DMS79 (cell line): ENCODE measurements around the gene MEX3B.

Source experiments
- DNase-seq: peaks from one replicate; lab custom pipeline; 2025; lab: John Stamatoyannopoulos, UW

Gene MEX3B

DNA sequence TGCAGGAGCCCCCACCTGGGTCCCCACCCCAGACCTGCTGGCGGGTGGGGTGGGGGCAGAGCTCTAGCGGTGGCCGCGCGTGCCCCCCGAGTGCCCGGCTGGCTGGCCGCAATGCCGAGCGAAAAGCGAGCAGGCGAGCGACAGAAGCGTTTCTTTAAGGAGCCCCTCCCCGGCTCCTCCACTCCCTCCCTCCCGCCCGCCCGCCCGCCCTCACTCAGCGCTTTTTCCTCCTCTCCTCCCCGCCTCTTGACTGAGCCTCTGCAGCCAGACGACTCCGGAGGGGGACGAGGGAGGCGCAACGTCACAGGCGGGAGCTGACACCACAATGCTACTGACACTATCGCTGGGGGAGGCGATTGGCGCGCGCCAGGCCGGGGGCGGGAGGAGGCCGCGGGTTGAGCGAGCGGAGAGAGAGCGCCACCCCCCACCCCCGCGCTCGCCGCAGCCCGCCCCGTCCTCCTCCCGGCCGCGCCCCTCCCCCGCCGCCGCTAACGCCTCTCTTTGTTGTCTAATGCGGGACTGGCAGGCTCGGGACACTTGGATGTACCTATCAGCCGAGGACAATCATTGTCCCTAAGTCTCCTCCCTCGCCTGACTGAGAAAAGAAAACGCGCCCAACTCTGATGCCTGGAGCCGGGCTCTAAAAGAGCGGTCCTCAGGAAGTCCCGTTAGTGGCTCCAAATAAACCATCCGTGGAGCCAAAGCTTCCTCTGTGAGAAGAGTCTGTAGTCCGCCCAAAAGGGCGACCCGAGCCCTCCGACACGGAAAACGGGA, at the start of gene MEX3B:
Gene MEX3B (minus strand): TSS at position 127 of the 774 bp plus-strand sequence. CDS start 313 bp downstream, outside the sequence.
- DNase-seq: peak; percentile 84

DNA sequence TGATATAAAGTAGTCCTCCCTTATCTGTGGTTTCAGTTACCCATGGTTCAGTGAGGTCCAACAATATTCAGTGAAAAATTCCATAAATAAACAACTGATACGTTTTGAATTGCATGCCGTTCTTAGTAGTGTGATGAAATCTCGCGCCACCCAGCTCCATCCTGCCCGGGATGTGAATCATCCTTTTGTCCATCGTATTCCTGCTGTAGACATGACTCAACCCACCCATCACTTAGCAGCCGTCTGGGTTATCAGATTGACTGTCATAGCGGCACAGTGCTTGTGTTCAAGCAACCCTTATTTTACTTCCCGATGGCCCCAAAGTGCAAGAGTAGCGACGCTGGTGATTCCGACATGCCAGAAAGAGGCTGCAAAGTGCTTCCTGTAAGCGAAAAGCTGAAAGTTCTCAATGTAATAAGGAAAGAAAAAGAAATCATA, 48.0 kb upstream of the MEX3B start:
- DNase-seq: no peak

- no peak for DNase-seq
Observed at GRCh38 chr15:82093325-82093724, 47.5 kb upstream of the MEX3B start.

DNA sequence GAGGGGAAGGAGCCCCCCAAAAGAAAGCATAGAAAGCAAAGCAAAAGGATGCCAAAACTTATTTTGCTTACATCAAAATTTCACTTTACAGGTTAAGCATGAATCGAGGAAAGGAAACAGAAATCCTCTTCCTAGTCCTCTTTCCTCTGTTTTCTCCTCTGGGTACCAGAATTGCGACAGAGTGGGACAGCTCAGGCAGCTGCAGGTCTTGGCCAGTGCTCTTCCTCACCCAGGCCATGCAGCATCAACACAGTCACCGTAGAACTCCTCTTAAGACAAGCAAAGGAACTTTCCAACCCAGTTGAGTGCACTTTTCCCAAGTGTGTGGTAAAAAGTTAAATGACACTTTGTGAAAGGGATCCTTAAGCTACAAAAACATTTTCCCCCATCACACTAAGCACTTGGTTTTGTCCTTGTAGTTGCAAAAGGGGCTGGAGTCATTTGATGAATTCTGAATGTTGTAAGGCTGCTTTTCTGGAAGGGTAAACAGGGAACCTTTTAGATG, 45.9 kb upstream of the MEX3B start:
- no peak for DNase-seq

- no peak for DNase-seq
Observed at GRCh38 chr15:82086243-82086995, 40.6 kb upstream of the MEX3B start.

- no peak for DNase-seq
Observed at GRCh38 chr15:82081914-82082762, 36.3 kb upstream of the MEX3B start.

GRCh38 chr15:82080774-82081173, 35.0 kb upstream of the MEX3B start:
- no peak for DNase-seq

DNA sequence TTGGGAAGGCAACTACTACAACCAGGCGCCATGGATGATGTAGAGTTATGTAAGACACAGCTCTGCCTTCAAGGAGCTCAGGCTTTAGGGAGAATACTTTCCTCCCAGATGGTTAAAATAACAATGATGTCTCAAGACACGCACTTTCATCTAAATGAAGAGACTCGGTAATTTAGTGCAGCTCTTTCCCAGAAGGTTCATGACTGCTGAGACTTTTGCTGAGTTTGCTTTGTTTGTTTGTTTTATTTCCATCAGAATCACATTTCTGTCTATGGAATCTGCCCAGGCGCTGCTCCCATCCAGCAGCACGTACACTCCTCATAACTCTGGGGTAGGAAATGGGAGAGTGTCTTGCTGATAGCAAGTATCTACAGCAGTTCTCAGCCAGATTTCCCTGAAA, 33.9 kb upstream of the MEX3B start:
- no peak for DNase-seq

DNA sequence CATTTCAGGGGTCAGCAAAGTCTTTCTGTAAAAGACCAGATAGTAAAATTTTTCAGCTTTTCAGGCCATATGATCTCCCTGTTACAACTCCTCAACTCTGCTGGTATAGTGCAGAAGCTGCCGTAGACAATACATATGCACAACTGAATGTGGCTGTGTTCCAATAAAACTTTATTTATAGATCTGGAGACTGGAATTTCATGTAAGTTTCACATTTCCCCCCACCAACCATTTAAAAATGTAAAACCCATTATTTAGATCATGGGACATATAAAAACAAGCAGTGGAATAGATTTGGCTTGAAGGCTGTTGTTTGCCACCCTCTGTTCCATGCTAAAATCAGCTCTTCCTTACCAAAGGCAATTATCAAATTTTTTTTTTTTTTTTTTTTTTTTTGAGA, 28.8 kb upstream of the MEX3B start:
- DNase-seq: no peak

DNA sequence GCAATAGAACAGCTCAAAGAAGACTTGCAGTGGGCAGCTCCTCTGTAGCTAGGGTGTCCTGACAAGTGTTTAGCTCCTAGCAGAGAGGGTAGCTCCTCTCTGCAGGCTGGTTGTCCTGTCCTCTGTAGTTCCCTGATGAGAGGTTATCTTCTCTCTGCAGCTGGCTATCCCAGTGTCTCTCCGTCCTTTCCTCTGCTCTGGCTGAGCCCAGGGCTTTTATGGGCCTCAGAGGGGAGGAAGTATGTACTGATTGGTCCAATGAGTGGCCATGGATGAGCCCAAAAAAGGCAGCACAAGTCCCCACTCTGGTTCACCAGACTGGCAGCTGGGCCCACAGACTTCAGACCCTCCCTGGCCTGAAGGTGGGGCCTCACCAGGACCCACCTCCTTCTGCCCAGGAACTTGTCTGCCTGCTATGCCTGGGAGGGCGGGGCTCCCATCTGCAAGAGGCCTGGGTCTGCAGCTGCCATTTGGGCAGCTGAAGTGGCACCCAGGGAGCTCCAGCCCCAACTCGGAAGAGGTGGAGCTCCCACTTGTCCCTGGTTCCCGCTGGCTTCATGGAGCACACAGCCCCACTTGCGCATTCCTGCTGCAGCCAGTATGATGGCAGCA, 27.2 kb upstream of the MEX3B start:
- no peak for DNase-seq

DNA sequence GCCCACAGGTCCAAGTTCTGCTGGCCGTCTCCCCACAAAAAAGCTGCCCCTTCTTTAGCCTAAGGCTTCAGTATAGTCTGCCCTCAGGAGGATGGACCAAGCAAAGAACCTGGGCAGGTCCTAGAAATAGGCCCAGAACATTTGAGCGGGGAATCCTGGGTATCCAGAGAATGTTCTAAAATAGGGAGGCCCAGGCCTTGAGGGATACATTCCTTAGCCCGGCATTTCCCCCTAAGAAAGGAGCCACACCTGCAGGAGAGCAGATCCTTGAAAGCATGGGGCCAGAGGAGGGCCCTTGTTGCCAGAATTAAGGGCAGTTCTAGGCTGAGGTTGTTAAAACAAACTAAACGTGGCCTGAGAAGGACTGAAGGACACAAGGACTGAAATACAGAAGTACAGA, 20.6 kb upstream of the MEX3B start:
- no peak for DNase-seq

GRCh38 chr15:82064824-82065223, 19.0 kb upstream of the MEX3B start:
- DNase-seq: no peak

DNA sequence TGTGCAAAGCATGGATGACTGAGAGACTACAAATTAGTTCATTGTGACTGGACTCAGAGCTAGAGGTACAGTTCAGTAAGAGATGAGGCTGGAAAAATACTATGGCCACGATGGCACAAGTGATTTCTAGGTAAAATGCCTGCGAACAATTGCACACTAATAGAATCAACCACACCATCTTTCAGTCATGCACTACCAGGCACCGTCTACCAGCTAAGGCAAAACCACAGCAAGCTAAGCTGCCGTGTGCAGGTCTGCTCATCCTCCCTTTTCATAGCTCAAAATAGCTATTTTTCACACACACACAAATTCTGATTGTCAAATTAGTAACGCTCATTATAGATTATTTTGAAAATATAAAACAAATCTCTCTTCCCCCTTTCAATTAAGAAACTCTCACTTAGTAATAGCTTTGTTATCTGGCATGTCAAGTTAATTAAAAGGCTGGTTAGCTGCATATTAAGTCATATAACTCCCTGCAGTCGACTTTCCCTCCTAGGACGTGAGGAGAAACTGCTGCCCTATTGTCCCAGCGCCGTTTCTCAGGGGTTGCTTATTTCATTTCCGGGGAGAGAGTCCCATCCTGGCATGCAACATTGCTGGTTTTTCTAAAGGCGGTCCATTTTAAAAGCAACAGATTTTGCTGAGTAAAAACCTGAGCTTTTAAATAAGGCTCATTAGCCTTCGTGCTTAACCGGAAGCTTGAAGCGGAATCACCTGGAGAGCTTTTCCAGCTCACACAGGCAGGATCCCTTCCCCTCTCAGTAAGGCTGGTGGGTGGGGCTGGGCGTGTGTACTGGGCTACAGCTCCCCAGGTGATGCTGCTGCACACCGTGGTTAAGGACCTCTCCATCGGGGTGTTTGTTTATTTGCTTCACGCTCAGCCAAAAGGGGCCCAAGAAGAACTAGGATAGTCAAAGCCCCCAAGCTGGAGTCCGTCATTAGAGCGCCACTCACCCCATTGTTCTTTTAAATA, 16.9 kb upstream of the MEX3B start:
- DNase-seq: no peak

- DNase-seq: no peak
Observed at GRCh38 chr15:82060817-82061216, 15.0 kb upstream of the MEX3B start.

DNA sequence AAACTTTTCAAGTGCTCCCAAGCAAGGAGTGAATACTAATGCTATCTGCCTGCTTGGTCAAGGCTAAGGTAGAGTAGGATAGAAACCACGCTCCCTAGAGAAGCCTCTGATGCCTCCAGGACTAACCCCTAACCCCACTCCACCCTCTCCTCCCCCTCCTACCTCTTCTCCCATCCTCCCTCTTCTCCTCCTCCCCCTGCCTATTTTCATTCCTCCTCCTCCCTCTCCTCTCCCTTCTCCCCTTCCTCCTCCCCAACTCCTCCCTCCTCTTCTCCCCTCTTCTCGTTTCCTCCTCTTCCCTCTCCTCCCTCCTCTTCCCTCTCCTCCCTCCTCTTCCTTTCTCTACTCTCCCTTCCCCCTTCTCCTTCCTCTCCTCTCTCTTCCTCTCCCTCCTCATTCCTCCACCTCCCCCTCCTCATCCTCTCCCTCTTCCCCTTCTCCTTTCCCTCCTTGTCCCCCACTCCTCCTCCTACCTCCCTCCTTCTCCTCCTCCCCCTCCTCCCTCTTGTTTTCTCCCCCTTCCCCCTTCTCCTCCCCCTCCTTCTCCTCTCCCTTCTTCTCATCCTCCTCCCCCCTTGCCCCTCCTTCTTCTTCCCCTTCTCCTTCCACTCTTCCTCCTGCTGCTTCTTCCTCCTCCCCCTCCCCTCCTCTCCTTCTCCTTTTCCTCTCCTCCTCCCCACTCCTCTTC, 12.8 kb upstream of the MEX3B start:
- DNase-seq: no peak

DNA sequence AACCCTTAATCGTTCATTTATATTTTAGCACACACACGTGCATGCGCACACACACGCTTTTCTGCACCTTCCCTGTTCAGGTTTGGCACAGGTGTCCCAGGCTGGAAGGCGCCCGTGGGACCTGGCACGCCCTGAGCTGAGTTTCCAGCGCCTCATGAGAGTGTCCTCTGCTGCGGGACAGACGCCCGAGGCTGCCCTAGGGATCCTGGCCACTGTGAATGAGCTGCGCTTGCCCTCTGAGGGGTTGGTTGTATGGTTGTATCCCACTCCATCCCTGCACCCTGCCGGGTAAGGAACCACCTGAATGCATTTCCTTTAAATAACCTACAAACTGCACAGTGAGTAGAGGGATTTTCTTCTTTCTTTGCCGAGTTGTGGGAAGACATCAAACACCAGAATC, 12.2 kb upstream of the MEX3B start:
- DNase-seq: no peak

DNA sequence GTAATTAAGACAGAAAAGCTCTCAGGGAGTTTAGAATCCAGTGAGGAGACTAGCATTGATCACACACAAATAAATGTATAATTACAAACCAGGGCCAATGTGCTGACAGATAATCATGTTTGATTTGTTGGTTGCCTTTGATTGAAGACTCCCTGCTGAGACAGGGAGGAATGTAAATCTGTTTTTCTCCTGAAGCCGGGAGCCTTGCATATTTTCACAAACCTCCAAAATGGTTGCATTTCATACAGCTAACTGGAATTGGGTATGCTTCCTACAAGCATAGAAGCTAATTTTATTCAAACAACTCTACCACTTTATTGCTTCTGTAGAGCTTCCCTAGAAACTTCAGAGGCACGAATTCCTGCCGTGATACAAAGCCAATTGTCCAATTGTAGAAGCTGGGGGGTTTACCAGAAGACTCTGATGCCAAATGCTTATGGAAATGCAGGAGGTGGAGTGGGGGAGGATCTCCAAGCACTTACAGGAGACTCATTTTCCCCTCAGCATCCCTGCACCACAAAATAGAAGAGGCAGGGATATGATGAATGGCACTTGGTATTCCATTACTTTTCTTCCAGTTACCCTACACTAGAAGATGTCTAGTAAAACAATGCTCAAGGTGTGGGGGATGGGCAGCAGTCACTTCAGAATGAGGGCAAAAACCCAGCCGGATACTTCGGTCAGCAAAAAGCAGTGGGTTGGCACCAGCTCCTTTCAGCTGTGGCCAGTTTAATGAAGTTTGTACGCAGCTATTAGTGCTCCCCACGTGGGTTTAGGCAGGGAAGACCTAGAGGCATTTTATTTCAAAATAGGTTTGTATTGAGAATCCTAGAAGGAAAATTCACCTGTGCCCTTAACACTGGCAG, 11.4 kb upstream of the MEX3B start:
- DNase-seq: no peak

DNA sequence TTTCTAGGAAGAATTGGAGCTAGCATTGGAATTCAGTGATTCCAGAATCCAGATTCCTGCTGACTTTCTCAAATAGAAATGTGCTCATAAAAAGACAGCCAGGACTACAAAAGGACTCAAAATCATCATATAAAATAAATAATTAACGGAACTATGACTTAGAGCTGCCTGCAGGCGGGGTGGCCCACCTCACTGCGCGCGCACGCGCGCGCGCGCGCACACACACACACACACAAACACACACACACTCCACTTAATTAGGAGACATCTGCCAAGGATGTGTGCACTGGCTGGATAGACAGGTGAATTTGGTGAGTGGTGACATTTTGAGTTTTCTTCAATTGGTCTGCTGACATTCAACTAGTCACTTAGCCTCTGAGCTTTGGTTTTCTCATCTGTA, 6.9 kb upstream of the MEX3B start:
- DNase-seq: no peak

DNA sequence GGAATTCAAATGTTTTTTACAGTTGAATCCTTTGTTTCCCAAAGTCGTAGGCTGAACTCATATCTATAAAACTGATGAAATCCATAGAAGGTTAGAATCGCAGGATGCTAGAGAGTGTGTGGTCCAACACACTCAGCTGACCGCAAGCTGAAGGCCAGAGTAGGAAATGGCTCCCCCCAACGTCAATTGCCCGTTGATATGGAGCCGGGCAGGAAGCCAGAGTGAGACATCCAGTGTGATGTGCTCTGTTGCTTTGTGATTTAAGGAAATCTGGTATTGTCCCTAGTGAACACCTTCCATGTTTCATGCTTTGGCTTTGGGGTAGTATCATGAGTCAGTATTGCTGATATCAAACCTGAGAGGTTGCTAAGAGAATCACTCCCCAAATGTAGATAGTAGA, 5.8 kb upstream of the MEX3B start:
- DNase-seq: no peak
